Inferior parietal cortex (tissue), 1 donor: ENCODE data around the gene RAE1.
A peak's percentile ranks its signal among the peaks of the same experiment; 100 is the strongest.

Source experiments
- DNase-seq: peaks from one replicate; pipeline ENCODE4 v3.0.0-alpha.2; 2016; ENCODE audit errors: extremely low spot score

Gene RAE1

DNA sequence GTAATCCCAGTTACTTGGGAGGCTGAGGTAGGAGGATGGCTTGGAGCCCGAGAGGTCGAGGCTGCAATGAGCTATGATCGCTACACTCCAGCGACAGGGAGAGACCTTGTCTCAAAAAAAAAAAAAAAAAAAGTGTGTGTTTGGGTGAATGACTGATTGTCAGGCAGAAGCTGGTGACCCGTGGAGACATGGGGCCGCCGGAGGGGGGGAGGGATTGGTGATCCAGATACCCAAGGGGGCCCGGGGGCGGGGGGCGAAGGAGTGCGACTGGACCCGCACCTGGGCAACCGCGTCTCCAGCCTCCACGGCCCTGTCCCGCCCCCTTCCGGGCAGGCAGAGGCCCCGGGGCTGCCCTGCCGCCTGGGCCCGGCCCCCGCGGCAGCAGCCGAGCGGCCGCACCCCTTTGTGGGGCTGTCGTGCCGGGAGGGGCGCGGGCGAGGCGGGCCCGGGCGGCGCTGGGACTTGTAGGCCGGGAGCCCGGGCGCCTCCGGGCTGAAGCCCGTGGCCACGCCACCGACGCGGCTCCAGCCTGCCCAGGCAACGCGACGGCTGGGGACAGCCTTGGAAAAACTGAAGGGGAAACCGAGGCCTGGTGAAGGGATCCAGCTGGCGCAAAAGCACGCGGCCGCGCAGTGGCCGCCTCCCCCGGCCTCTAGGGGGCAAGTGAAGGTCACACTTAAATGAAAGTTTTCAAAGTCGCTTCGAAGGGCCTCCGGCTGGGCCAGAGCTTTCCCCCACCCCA, 38.1 kb downstream of the RAE1 start:
- DNase-seq: no peak

DNA sequence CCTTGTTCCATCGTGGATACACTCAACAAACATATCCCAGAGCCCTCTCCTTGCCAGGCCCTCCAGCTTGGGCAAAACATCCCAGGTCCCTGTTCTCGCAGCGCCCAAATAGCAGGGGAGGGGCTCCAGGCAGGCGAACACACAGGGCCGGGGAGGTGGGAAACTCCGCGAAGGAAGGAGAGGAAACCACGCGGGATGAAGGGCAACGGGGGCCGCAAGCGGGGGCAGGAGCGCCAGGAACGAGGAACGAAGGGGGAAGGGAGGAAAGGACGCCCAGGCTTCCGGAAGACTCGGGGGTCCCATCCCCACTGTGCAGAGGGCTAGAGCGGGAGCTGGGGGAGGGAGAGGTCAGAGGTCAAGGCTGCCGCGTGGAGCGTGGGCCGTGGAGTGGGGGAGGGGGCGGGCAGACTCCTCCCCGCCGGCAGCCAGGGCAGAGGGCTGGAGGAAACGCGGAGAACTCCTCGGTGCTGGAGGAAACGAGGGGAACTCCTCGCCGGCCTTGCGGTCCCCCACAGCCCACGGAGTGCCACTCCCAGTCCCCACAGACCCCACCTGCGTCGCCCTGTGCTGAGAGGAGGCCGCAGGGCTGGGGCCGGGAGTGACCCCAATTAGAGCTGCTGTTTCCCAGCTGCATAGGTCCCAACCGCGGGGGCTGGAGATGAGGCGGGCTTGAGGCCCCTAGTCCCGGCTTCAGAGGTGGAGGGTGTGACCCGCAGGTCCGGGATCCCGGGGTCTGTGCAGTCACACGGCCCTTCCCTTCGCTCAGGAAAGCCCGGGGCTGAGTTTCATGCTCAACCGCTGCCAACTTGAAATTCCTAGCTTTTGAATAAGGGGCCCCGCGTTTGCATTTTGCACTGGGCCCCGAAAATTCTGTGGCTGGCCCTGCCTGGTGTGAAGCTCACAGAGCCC, 38.9 kb downstream of the RAE1 start:
- DNase-seq: no peak

DNA sequence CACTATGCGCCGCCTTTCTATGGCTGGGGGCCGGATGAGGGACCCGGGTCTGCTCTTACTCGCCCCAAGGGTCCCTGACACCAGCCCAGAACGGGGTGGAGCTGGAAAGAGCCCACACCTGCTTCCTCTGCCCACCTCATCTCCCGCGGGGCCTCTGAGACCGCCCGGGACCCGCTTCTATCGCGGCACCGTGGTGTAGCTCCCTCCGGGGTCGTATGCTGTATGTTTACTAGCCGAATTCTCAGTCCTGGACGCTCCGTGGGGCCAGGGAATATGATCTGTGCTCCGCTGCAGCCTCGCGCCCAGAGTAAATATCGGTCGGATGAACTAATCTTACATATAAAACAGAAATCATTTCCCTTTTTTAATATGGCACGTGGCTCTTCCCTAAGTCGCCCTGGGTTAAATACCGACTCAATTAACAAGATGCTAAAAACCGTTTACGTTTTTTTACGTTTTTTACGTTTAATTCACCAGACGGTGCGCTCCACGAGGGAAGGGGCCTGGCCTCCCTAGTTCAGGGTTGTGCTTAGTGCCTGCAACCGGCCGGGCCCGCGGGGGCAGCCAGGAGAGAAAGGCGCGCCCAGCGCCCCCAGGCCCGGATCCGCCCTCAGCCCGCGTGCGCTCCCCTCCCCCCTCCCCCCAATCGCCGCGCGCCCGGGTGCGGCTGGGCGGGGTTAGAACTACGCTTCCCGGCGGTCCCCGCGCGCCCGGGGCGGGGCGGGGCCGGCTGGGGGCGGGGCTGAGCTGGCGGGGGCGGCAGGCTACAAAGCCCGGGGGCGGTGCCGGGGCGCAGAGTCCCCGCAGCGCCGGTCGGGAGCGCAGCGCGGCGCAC, 39.8 kb downstream of the RAE1 start, which contains the start of gene RBM38:
TSS of gene RBM38 (plus strand) at position 793 of the 835 bp plus-strand sequence. CDS start 186 bp downstream, outside the sequence.
- DNase-seq: no peak

DNA sequence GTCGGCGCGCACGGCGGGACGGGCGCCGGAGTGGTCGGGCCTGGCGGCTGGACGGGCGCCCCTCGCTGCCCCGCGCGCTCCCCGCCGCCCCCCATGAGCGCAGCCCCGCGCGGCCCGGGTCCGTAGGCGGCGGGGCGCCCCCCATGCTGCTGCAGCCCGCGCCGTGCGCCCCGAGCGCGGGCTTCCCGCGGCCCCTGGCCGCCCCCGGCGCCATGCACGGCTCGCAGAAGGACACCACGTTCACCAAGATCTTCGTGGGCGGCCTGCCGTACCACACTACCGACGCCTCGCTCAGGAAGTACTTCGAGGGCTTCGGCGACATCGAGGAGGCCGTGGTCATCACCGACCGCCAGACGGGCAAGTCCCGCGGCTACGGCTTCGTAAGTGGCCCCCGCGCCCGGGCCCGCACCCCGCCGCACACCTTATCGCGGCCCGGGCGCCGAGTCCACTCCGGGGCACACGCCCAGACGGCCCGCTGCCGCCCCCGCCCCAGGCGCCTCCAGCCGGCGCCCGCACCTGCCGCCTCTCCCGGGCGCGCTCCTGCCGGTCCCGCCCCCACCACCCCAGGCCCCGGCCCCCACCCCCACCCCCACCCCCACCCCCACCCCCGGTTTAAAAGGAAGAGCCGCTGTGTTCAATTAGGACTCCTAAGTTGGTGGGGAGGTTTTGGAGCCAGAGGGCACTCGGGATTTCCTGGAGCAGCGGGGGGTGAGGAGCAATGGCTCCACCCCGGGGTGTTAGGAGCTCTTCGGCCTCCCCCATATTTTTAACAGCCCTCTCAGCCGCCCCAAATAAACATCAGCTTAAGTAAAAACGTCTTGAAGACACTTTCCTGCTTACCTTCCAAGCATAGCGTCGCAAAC, 40.6 kb downstream of the RAE1 start:
- no peak for DNase-seq

DNA sequence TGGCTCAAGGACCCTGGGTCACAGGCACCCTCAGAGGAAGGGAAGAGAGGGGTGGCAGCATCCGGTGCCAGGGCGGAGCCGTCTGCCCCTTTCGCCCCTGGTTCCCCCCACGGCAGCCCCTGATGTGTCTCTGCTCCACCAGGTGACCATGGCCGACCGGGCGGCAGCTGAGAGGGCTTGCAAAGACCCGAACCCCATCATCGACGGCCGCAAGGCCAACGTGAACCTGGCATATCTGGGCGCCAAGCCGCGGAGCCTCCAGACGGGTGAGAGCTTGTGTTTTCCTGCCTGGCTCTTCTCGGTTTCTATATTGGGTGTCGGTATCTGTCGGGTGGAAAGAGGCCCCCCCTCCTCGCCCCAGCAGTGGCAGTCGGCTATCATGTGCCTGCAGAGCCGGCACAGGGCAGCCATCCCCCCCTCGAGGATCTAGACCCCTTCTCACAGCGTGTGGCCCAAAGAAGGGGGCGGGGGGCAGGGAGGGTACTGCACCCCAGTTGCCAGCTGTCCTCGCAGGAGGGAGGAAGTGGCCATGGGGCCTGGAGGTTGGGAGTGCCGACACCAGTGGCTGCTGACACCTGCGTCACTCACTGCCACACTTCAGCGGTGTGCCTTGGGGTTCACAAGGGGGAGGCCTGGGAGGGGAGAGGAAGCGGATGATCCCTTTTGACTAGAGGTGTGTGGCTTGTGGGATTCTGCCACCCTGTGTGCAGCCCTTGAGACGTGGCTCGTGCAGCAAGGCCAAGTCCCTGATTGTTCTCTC, 41.6 kb downstream of the RAE1 start:
- no peak for DNase-seq

DNA sequence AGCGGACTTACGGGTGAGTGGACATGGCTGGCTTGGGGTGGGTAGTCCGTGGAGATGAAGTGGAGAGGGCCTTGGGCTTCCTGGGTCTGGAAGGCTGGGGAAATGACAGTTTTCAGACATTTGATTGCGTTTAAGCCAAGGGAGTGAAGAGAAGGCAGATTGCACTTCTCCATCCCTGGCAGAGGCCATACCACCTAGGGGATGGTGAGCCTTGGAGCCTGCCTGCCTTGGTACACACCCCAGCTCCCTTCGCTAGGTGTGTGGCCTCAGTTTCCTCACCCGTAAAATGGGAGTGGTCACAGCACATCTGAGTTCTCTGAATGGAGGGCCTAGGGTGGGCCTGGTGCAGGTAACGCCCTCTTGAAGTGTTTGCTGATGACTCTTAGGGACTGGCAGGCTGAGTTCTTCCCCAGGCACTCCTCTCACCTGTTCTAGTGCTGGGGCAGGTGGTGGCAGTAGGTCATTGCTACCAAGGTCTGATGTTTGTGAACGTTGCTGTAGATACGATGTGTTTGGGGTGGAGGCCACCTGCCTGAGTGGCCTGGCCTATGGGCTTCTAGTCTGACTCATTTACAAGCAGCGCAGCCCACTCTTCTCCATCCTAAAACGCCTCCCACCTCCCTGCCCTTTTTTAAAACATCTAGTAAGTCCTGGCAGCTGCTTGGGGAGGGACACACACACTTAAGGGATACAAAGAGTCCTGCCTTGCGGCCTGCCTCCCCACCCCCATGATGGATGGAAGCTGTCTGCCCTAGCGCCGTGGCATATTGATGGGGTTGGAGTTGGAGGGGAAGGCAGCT, 42.5 kb downstream of the RAE1 start:
- no peak for DNase-seq

DNA sequence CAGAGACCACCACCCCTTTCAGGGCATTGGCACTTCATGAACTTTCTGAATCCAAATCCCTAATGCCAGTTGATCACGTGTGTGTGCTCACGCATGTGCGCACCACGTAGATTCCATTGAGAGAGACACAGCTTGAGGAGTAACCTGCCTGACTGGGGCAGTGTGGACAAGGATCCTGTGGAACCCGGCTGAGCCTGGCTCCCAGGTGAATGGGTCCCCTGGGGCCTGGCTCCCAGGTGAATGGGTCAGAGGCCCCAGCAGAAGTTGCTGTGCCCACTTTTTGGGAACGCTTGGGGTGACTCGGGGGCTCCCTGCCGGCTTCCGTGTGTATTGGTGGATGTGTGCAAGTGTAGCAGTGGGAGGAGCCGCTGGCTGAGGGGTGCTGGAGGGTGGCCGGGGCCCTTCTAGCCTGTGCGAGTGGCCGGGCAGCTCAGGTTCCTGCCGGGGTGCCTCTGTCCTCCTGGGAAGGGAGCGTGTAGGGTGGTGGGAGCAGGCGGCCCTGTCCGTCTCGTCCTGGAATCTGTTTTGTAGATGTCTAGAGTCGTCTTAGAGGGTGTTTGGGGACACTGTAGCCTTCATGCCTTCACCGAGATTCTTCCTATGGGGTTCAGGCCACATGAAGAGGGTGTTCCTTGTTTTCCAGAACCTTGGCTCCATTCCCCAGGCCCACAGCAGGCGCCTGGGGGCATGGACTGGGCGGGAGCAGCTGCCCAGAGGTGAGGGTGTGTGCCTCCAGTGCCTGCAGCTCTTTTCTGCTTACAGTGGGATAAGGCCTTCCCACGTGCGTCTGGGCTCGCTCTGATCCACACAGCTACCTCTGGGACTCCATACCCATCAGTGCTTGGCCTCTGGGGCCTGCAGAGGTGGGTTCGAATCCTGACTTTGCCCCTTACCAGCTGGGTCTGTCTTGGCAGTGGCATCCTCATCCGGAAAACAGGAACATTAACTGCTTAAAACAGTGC, 43.3 kb downstream of the RAE1 start:
- no peak for DNase-seq

DNA sequence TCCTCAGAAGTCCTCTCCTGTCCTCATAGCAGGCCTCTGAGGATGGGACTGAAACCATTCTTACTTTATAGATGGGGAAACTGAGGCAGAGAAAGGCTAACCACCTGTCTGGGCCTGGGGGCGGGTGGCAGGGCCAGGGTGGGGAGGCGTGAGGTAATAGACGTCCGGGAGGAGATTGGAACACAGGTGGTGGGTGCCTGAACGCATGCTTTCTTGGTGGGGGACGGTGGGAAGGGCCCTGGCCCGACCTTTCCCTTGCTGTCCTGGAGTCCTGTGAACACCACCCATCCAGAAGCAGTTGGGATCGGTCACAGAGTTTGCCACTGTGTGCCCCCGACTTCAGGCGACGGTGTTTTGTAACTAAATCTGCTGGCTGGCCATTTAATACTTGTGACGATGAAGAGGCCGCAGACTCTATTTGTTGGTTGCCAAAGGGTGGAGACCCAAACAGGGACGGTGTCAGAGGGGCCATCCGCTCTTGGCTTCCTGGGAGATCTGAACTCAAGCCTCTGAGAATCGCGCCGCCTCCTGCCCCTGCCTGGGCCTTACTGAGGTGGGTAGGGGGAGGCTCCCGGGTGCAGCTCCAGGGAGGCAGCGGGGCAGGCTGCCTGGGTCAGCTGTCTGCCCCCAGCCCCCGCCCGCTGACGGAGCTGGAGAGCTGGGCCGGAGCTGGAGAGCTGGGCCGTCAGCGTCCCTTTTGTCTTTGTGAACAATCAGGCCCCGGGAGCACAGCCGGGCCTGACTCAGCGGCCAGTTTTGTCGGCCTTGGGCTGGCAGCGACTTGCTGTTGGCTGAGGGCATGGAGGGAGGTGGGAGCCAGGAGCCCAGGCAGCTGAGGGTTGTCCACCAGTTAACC, 44.3 kb downstream of the RAE1 start:
- DNase-seq: peak; percentile 84

DNA sequence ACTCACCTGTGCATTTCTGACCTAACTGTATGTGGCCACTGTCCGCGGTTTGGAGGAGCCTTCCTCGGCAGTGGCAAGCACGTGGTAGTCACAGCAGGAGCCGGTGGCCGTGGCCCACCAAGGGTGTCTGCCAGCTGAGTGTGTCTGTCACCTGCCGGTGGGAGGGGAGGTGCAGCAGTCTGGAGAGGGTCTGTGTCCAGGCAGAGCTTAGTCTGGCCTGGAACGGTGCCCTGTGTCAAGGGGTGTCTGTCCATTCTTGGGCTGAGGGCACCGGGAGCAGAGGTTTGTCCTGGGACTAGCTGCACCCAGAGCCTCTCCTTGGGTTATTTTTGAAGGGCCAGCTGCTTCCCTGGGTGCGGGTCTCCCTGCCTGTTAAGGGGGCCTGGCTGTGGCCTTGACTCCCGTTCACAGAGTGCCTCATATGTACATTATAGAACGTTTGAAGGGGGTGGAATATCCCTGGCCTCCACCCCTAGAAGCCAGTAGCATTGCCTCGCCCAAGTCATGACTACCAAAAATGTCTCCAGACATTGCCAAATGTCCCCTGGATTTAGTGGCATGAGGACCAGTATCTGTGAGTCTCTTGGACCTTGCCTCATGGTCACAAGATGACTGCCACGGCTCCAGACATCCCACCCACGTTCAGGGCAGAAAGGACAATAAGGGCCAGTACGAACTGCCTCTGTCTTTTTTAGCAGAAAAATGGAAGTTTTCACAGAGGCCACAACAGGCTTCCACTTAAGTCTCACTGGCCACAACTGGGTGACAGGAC, 45.3 kb downstream of the RAE1 start:
- no peak for DNase-seq

DNA sequence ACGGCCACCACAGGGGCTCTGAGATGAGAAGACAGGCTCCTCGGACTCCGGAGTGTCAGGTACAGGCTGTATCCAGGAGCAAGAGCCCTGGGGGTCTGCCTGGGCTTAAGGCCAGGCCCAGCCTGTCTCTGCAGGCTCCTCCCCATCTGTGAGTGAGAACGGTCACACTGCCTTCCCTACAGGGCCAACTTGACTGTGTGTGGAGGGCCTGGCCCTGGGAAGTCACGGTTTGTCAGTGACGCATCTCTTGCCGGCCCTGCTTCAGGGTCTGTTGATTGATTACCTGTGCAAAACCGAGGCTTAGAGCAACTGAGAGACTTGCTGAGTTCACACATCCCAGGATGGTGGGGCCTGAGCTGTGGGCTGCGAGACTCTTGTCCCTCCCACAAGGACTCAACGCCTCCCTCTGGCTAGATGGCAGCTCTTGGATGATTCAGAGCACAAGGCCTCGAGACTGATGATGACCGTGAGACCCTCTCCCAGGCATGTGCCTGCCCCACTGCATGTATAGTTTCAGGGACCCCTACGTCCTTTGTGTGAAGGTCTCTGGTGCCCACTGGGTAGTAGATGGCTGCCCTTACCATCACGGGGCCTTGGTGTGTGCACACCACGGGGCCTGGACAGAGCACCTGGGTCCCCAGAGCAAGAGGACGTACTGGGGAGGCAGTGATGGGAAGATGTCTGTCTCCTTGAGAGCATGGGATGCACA, 46.1 kb downstream of the RAE1 start:
- no peak for DNase-seq

DNA sequence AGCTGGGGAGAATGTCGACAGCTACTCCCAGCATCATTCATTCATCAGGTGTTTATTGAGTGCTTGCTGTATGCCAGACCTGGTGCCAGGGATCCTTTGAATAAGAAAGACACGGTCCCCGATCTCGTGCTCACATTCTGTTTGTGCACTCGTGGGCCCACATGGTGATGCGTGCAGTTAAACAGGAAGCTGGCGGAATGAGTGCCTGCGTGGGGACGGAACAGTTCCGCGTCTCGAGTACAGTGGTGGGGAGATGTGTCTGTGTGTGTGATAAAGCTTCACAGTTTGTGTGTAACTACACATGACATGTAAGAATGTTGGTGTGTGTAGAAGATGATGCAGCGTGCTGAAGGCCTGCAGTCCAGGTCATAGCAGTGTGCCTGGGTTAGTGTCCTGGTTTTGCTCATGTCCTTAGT, 46.6 kb downstream of the RAE1 start:
- DNase-seq: no peak

DNA sequence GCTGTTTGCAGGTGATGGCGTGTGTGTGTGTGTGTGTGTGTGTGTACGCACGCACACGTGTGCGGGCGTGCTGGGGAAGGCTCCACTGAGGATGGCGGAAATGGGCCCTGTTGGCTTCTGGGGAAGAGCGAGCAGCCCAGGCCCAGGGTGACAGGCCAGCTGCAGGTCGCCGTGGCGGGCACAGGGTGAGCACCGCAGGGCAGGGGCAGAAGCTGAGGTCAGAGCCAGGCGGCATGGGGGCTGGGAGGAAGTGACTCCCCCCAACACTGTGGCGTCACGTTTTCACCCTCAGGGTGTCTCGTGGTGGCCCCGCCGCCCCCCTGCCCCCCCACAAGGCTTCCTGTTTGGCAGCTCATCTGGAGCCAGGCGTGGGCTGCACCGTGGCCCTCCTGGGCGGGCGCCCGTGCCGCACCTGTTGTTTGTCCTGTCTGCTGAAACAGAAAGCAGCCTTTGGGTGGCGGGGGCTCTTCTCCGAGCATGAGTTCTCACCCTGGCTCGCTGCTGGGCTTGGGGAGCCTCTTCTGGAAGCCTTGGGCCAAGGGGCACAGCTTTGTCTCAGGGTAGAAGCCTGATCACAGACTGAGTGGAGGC, 47.3 kb downstream of the RAE1 start:
- no peak for DNase-seq

DNA sequence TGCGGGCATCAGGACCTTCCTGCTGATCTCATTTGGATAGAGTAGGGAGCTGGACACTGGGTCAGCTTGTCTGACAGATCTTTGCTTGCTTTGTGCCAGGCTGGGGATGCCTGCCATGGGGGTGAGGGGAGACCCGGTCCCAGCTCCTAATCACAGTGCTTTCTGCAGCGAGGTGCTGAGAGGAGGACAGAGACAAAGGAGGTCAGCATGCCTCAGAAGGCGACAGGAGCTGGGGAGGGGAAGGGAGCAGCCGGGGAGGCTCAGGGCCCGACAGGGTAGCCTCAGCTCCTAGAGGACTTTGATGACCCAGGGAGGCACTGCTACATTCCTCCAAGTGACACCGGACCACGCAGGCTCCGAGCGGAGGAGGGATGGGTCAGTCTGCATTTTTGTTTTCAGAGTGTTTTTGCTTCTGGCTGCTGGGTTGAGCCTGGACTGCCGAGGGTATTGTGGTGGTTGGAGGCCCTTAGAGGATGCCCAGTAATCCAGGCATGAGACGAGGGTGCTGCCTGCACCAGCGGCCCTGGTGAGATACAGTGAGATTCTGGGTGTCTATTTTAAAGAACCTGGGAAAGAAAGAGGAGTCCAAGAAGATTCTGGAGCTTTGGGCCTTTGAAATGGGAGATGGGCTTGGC, 48.0 kb downstream of the RAE1 start:
- no peak for DNase-seq

DNA sequence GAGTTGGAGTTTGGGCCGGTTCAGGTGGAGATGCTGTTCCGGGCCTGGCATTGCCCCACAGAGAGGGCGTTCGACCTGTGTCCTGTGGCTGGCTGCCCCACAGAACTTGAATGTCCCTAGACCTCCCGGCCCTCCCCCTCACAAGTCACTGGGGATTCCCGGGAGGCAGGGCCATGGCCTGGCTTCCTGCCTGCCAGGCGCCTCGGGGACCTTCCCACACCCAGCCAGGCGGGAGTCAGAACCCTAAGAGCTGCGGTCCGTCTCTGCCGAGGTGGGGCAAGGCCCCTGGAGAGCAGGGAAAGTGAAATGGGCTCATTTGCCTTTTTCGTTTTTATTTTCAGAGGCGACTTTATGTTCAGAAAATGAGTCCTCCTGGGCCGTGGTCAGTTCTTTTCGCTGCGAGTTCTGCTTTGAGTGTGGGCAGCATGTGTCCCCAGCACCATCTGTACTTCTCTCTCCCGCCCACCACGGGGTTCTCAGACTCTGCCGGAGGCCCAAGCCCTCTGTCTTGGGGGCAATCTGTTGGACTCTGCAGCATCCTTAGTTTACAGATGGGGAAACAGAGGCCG, 48.6 kb downstream of the RAE1 start:
- no peak for DNase-seq
